ENCODE results near the gene NSFL1C.

Gene NSFL1C

GRCh38 chr20:1467355-1468116 lies 887 bp upstream of the NSFL1C start:
- TF ChIP-seq NFIC (IDR thresholded peaks at IDR 0.05), result no peak
- TF ChIP-seq TAF1 (IDR thresholded peaks at IDR 0.05; ENCODE audit: low read depth), result no peak
- no peak for TF ChIP-seq EP300 (IDR thresholded peaks at IDR 0.05; ENCODE audit: borderline replicate concordance)
- TF ChIP-seq ZBTB7A (IDR thresholded peaks at IDR 0.05; ENCODE audit: low read depth), result no peak
- TF ChIP-seq EGR1 (IDR thresholded peaks at IDR 0.05), result no peak
- no peak for TF ChIP-seq FOXM1 (IDR thresholded peaks at IDR 0.05; ENCODE audit: borderline replicate concordance, low read depth)
- no peak for TF ChIP-seq TEAD4 (IDR thresholded peaks at IDR 0.05)

GRCh38 chr20:1467082-1467354 lies 369 bp upstream of the NSFL1C start:
- no peak for TF ChIP-seq REST (IDR thresholded peaks at IDR 0.05; ENCODE audit: low read depth)
- TF ChIP-seq TCF12 (IDR thresholded peaks at IDR 0.05; ENCODE audit: low read depth), result no peak

- TF ChIP-seq RAD21 (IDR thresholded peaks at IDR 0.05; ENCODE audit: low read depth) (no peak), TEAD4 (IDR thresholded peaks at IDR 0.05) (no peak), NFIC (IDR thresholded peaks at IDR 0.05) (no peak), USF1 (IDR thresholded peaks at IDR 0.05) (no peak), TCF12 (IDR thresholded peaks at IDR 0.05; ENCODE audit: low read depth) (no peak)
Measured at GRCh38 chr20:1465470-1466210, 1.0 kb downstream of the NSFL1C start.

- TF ChIP-seq USF1 (IDR thresholded peaks at IDR 0.05), result no peak
Measured at GRCh38 chr20:1463971-1464570, 2.6 kb downstream of the NSFL1C start.

- no peak for TF ChIP-seq MAX (IDR thresholded peaks at IDR 0.05)
- TF ChIP-seq FOXM1 (IDR thresholded peaks at IDR 0.05; ENCODE audit: borderline replicate concordance, low read depth), result no peak
- TF ChIP-seq NFIC (IDR thresholded peaks at IDR 0.05), result no peak
- TF ChIP-seq REST (IDR thresholded peaks at IDR 0.05; ENCODE audit: low read depth), result no peak
- TF ChIP-seq EP300 (IDR thresholded peaks at IDR 0.05; ENCODE audit: borderline replicate concordance), result no peak
- TF ChIP-seq EGR1 (IDR thresholded peaks at IDR 0.05), result no peak
- TF ChIP-seq TAF1 (IDR thresholded peaks at IDR 0.05; ENCODE audit: low read depth), result no peak
- no peak for TF ChIP-seq YY1 (IDR thresholded peaks at IDR 0.05; ENCODE audit: low read depth)
- TF ChIP-seq CREB1 (IDR thresholded peaks at IDR 0.05; ENCODE audit: low read depth), result no peak
- no peak for TF ChIP-seq ZBTB7A (IDR thresholded peaks at IDR 0.05; ENCODE audit: low read depth)
- TF ChIP-seq CEBPB (IDR thresholded peaks at IDR 0.05), result no peak
- no peak for TF ChIP-seq USF1 (IDR thresholded peaks at IDR 0.05)
Measured at GRCh38 chr20:1462834-1463233, 3.8 kb downstream of the NSFL1C start.

GRCh38 chr20:1462001-1462400 lies 4.6 kb downstream of the NSFL1C start:
- no peak for TF ChIP-seq EGR1 (IDR thresholded peaks at IDR 0.05)
- no peak for TF ChIP-seq TAF1 (IDR thresholded peaks at IDR 0.05; ENCODE audit: low read depth)
- no peak for TF ChIP-seq TEAD4 (IDR thresholded peaks at IDR 0.05)
- TF ChIP-seq USF1 (IDR thresholded peaks at IDR 0.05), result no peak
- no peak for TF ChIP-seq MAX (IDR thresholded peaks at IDR 0.05)
- no peak for TF ChIP-seq CREB1 (IDR thresholded peaks at IDR 0.05; ENCODE audit: low read depth)
